Erythroblast (primary cell): ENCODE data around the gene LY86.

Source experiments
- GATA1 ChIP-seq: IDR thresholded peaks from 2 replicates; pipeline ENCODE4 v1.6.1; 2011; ENCODE audit warnings: low read depth, mild to moderate bottlenecking, control low read depth, low read length, moderate library complexity
- POLR2A ChIP-seq: IDR thresholded peaks from 2 replicates; pipeline ENCODE4 v1.6.1; 2011; ENCODE audit warnings: mild to moderate bottlenecking, low read length

DNA sequence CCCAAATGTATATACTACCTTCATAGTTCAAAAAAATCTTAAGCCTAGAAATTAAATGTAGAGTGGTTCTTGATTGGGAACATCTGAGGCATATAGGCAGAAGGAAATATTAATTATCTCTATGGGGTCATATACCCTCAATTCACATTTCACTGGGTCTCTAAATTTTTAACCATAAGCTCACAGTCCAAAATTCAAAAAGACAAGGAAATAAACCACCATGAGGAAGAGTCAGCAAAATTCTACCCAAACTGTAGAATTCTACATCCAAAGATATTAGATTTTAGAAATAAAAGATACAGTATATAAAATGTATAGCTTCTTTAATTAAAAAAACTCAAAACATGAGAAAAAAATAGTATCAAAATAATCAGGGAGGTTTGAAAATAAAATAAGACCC lies 15.5 kb downstream of the LY86 start:
- TF ChIP-seq POLR2A, result no peak
- no peak for TF ChIP-seq GATA1
